GM10847 (cell line): ENCODE measurements around the gene SPINT4.

Source experiments
- POLR2A ChIP-seq: IDR thresholded peaks from 2 replicates; pipeline ENCODE4 v1.6.1; 2011; ENCODE audit not compliant: insufficient read length; ENCODE audit errors: extremely low read depth

SPINT4 gene

DNA sequence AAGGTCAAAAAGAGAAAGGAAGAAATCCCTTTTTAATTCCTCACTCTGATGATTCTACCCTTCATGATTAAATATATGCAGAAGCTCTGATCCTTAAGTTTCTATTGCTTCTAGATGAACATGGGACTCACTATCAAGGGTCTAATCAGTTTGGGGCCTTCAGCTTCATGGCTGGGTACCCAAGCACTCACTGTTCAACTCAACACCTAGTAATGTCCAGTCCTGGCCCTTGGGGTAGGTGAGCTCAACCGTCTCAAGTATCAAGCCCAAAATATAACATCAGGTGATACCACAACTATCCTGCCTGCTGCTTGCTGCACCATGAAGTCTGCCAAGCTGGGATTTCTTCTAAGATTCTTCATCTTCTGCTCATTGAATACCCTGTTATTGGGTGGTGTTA is at the start of gene SPINT4:
Gene SPINT4 (plus strand): TSS at position 301 of the 400 bp plus-strand sequence. CDS start 21 bp downstream, at position 322.
- TF ChIP-seq POLR2A, result no peak

DNA sequence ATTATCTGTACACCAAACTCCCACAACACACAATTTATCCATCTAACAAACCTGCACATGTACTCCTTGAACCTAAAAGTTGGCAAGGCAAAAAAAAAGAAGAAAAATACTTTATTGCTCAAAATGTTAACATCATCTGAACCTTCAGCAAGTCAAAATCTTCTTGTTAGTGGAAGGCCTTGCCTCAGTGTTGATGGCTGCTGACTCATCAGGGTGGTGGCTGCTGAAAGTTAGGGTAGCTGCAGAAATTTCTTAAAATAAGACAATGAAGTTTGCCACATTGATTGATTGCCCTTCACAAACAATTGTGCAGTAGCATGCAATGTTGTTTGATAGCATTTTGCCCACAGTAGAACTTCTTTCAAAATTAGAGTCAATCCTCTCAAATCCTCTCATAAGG is 49.4 kb upstream of the SPINT4 start:
- TF ChIP-seq POLR2A, result no peak

- TF ChIP-seq POLR2A, result no peak
These were observed 42.5 kb upstream of the SPINT4 start for GRCh38 chr20:45679650-45680049.

- TF ChIP-seq POLR2A, result no peak
These were observed 36.3 kb upstream of the SPINT4 start for GRCh38 chr20:45685896-45686295.

GRCh38 chr20:45695496-45695895 is 26.7 kb upstream of the SPINT4 start:
- TF ChIP-seq POLR2A, result no peak

GRCh38 chr20:45701104-45701503 is 21.0 kb upstream of the SPINT4 start:
- TF ChIP-seq POLR2A, result no peak

DNA sequence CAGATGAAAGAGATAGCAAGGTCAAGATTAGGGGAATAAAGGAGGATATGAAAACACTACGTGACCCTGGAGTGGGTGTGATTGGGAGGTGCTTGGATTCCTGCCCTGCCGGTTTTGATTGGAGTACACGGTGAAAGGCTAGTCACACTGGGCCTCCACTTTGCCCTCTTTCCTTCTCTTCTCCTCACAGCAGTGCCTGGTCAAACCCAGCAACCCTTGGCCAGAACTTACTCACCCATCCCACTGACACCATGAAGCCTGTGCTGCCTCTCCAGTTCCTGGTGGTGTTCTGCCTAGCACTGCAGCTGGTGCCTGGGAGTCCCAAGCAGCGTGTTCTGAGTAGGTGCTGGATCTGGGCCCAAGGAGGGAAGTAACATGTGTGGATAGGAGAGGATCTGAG is 20.3 kb upstream of the SPINT4 start, which contains the start of gene WFDC13:
Gene WFDC13 (plus strand): TSS at position 166 of the 400 bp plus-strand sequence. CDS start 86 bp downstream, at position 252.
- TF ChIP-seq POLR2A, result no peak

- TF ChIP-seq POLR2A, result no peak
These were observed 17.0 kb upstream of the SPINT4 start, which contains the start of gene WFDC10B for GRCh38 chr20:45704969-45705637. Gene WFDC10B, minus strand, starts transcription at chr20:45705019. Its CDS starts 19,027 bp downstream, at chr20:45685992.

DNA sequence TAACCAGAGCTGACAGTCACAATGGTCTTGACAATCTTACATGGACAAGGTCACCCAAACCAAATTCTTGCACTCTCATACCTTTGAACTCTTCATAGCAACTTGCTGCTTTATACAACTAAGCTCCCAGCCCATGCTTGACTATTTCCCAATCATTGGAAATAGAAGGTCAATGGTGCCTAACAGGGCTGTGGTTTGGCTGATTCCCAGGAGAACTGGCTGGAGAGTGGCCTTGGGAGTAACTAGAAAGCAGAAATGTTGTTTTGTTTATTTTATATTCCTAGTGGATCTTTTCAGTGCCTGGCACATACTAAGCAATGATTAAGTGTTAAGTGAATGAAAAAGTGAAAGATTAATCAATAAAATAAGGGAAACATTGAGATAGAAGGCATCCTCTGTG is 3.0 kb downstream of the SPINT4 start:
- TF ChIP-seq POLR2A, result no peak

DNA sequence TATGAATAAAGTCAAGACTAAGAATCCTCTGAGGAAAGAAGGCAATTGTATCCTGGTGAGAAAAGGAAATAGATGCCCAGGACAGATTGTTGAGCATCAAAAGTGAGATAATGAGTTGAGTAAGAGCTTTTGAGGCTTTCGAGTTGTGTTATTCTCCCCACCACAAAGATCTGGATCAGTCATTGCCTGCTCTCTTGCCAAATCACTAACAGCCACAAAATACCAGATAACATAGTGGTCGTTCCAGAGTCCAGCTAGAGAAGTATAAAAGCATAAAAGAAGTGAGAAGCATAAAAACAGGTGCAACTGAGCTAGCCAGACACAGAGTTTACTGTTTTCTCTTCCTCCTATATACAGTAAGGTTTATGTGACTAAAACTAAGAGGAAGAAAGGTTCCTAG is 4.9 kb downstream of the SPINT4 start:
- no peak for TF ChIP-seq POLR2A

- TF ChIP-seq POLR2A, result no peak
These were observed 10.1 kb downstream of the SPINT4 start for GRCh38 chr20:45732199-45732598.

GRCh38 chr20:45735552-45735951 is 13.4 kb downstream of the SPINT4 start:
- TF ChIP-seq POLR2A, result no peak

GRCh38 chr20:45735988-45736387 is 13.8 kb downstream of the SPINT4 start:
- TF ChIP-seq POLR2A, result no peak

DNA sequence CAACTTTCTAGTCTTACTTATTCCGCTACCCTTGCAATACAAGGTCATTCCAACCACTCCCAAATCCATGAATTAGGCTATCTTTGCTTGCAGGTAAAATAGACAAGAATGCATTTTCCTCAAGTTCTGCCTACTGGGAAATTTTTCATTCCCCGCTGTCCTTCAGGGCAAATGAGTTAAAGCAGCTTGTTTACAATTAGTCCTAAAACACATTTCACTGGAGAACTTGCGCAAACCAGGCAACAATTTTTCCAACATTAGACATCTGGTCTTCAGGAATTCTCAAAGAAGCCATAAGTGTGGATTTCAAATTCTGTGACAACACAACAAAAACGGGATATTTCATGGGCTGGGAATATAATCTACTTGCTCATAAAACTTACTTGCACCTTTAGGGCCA is 20.4 kb downstream of the SPINT4 start:
- TF ChIP-seq POLR2A, result no peak

DNA sequence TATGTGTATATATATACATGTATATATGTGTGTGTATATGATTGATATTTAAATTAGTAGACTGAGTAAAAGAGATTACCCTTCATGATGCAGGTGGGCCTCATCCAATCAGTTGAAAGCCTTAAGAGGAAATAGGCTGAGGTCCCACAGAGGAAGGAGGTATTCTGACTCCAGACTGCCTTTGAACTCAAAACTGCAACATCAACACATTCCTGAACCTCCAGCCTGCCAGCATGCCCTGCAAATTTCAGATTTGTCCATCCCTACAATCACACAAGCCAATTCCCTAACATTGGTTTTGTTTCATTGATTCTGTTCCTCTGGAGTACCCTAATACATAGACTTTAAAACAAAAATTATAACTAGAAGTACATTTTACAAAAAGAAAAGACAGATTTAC is 22.9 kb downstream of the SPINT4 start:
- TF ChIP-seq POLR2A, result no peak

GRCh38 chr20:45751721-45752120 is 29.6 kb downstream of the SPINT4 start:
- no peak for TF ChIP-seq POLR2A

- no peak for TF ChIP-seq POLR2A
These were observed 30.6 kb downstream of the SPINT4 start for GRCh38 chr20:45752746-45753145.
